Amniotic epithelial cell (primary cell): ENCODE measurements around the gene MYH10.

Experiments
- DNase-seq: peaks from one replicate; pipeline ENCODE4 v3.0.0-alpha.2; 2010; ENCODE audit warnings: low read depth

Gene MYH10

GRCh38 chr17:8609910-8610309, 20.6 kb downstream of the MYH10 start:
- DNase-seq = no peak

- no peak for DNase-seq
Measured at GRCh38 chr17:8608001-8608400, 22.5 kb downstream of the MYH10 start.

- no peak for DNase-seq
Measured at GRCh38 chr17:8606401-8606800, 24.1 kb downstream of the MYH10 start.

DNA sequence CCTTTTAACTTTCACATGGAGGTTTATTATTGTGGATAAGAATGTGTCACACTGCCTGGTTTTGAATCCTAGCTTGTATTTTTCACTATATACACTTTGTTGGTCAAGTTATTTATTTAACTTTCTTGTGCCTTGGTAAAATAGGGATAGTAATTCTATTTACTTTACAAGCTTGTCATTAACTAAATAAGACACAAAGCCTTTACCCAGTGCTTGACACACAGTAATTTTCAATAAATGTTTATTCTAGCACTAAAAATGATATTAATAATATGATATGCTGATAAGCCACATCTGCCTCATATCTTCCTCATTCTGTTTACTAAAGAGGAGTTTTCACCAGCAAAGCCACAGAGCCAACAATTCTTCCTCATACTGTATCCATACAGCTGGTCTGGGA, 27.8 kb downstream of the MYH10 start:
- no peak for DNase-seq

DNA sequence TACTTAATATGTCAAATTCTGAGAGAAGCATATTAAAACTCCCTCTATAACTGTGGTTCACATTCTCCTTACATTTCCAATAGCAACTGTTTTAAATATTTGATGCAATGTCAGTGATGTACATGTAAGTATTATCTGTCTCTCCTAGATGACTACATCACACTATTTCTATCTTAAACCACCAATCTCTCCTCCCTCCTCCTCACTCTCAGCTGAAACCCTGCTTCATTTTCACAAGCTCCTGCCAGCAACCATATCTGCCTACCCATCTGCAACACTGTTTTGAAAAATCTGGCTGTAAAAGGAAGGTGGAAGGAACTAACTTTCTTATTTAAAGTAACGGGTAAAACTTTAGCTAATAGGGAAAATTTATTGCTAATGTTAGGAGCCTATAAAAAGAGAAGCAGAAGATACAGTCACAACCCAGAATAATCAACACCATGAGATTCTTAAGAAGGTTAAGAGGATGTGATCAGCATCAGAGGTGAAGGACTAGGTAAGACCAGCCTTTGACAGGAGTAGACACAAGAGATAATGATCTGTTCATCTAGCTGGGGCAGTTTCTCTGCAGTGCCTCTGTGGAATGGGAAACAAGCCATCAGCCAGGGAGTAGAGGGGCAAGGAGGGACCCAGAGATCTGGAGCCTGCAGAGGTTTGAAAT, 31.0 kb downstream of the MYH10 start:
- DNase-seq = peak; percentile 64

DNA sequence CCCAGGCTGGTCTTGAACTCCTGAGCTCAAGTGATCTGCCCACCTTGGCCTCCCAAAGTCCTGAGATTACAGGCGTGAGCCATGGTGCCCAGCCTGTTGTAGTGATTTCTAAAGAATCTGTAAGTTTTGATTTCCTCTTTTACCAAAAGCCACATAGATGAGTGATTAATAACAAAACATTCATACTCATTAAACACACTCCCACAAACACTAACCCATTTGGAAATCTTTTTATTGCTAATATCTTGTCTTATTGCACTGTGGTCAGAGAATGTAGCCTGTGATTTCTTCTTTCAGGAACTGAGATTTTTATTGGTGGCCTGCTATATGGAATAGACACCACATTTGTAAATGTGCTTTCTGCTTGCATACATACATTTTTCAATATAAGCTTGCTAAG, 31.6 kb downstream of the MYH10 start:
- no peak for DNase-seq

- DNase-seq = no peak
Measured at GRCh38 chr17:8593830-8594229, 36.7 kb downstream of the MYH10 start.

DNA sequence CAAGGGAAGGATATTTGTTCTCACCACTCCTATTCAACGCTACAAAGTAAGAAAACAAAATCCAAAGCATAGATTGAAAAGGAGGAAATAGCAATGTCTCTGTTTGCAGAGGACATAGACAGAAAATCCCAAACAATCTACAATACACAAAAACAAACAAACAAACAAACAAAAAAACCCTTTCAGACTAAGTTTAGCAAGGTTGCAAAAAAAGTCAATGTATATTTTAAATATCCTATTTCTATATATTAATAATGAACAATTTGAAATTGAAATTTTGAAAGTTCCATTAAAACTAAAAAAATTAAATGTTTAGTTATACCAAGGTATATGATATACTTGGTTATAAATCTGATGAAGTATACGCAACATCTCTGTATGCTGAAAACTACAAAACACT, 37.2 kb downstream of the MYH10 start:
- no peak for DNase-seq

DNA sequence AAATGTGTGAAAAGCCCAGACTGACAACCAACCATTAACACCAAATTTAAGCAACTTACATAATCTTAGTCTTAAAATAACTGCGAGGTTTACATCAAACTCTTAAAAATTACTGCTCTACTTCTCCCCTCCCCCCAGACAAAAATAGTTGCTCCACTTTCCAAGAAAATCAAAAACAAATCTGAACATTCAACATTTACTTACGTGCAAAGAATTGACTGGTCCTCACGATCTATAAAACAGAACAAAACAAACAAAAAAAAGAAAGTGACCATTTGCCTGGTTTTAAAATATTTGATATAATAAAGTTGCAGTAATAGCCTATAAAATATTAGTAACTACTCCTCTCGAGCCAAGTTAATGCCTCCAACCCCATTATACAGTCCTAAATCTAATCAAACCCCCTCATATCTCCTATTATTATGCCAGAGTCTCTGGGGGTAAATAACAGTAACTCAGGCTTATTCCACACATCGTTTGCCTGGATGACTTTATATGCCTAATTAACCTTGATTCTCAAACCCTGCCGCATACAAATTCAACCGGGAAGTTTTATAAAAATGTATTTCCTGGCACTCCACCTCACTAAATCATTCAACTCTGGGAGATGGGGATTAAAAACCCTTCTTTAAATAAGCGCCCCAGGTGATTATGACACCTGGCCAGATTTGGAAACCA, 41.5 kb downstream of the MYH10 start:
- DNase-seq = no peak

DNA sequence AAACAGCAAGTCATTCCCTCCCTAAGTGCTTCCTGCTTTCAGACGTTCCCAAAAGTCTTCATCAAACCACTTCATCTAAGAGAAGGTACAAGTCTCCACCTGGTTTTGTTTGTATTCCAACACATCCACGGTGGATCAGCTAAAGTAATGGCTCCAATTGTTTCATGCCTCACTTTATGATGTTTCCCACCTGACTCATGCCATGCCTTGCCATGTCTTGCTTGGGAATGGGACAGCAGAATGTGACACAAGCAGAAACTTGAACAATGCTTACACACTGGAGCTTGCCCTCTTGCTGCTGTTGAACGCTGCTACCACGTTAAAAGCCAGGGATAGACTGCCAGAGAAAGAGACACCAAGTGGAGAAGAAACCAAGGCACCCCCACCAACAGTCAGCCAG, 43.8 kb downstream of the MYH10 start:
- DNase-seq = no peak

DNA sequence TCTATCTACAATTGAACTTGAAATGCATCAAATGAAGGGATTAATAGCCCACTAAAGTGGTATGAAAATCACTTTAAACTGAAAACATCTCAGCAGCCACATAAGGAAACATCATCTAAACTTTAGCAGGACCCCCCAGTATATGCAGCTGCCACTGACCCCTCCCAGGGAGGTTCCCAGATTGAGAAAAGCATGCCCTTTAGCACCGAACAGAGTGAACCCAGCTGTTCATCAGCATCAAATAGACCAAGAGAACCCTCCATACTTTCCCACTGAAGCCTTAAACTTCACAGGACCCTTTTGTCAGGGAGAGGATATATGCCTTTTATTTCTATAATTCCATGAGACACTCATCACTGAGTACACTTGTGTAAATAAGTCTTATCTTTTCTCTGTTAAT, 44.6 kb downstream of the MYH10 start:
- DNase-seq = no peak

DNA sequence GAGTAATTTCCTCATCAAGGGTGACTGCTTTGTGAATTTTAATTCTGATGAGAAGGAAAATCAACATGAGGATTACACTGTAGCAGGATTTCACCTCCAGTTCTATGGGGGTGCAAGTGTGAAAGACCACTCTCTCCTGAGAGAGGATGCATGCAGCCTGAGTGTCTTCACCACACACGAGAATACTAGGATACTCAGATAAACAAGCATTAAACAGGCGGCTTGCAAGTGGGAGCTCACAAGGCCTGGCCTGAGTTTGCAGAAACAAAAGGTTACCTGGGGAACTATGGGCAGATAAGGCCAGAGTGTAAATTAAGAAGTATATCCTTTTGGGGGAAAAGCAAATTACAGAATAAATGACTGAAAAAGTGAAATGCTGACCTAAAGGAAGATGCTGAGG, 46.6 kb downstream of the MYH10 start:
- DNase-seq = no peak

DNA sequence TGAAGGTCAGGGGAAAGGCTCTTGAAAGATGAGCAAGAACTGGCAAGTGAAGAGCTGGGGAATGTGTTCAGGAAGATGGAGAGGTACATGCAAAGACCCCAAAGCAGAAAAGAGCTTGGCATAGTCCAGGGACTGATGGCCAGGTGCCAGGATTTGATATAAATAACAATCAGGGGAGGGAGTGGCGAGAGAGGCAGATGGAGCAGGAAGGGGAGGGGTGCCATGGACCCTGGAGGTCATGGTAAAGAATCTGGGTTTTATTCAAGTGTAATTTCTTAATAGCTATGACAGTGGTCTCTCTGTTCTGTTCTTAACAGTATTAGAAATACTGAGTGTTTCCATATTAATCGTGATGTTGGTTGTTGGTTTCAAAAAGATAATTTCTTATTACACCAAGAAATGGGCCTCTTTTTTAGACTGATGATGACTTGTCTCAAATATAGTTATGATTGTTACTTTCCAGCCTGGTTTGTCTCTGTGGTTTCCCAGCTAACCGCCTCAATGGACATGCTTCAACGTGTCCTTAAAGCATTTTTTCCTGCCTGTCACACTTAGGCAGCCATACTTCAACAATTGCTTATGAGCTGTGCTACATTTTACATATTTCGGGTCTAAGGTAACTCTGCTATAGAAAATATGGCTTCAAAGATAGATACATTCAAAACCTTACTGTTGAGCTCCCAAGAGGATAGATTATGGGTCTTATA, 49.4 kb downstream of the MYH10 start:
- peak; percentile 13 for DNase-seq

GRCh38 chr17:8577868-8578267, 52.7 kb downstream of the MYH10 start:
- DNase-seq = no peak

- DNase-seq = no peak
Measured at GRCh38 chr17:8576559-8577294, 53.8 kb downstream of the MYH10 start.

- DNase-seq = peak; percentile 31
Measured at GRCh38 chr17:8574687-8575086, 55.8 kb downstream of the MYH10 start.

GRCh38 chr17:8572764-8573163, 57.8 kb downstream of the MYH10 start:
- DNase-seq = peak; percentile 31

DNA sequence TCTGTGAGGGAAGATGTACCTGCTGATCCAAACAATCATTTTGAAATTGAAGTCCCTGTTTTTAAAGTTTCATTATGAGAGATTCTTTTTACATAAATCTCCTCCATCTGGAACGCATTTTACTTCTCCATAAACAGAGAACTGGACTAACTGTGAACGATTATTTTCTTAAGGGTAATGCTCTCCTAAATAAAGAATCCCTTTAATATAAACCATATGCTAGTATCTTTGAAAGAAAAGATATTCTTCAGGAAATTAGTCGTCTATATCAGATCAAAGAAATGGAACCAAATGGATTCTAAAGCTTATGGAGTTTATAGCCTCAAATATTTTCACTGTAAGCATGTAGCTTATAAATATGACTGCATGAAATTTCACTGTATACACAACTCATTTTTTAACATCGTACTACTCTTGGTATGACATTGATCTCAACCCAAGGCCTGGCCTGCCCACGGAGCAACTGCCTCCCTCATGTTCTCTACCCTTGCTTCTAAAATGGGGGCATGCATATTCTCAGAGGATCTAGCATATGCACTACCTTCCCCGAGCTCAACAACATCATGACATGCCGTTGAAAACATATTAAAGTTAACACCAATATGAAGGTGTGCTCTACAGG, 66.4 kb downstream of the MYH10 start:
- no peak for DNase-seq

- no peak for DNase-seq
Measured at GRCh38 chr17:8563024-8563776, 67.3 kb downstream of the MYH10 start.

- no peak for DNase-seq
Measured at GRCh38 chr17:8558144-8558543, 72.4 kb downstream of the MYH10 start.

GRCh38 chr17:8557176-8557806, 73.2 kb downstream of the MYH10 start:
- peak; percentile 72 for DNase-seq
